Astrocyte of the hippocampus (primary cell): ENCODE data around the gene GRK5.

ENCODE experiments used
- DNase-seq: peaks from one replicate; pipeline ENCODE4 v3.0.0; 2011; ENCODE audit warnings: low read depth, low spot score

Gene GRK5

GRCh38 chr10:119360181-119360921 is 153.0 kb downstream of the GRK5 start:
- DNase-seq, result no peak

- DNase-seq, result no peak
These were observed 153.7 kb downstream of the GRK5 start for GRCh38 chr10:119361037-119361436.

- no peak for DNase-seq
These were observed 154.8 kb downstream of the GRK5 start for GRCh38 chr10:119362122-119362521.

- DNase-seq, result no peak
These were observed 157.6 kb downstream of the GRK5 start for GRCh38 chr10:119364645-119365600.

GRCh38 chr10:119365773-119366599 is 158.6 kb downstream of the GRK5 start:
- no peak for DNase-seq

GRCh38 chr10:119367841-119368549 is 160.6 kb downstream of the GRK5 start:
- no peak for DNase-seq

- DNase-seq, result no peak
These were observed 161.2 kb downstream of the GRK5 start for GRCh38 chr10:119368581-119368980.

- no peak for DNase-seq
These were observed 161.9 kb downstream of the GRK5 start for GRCh38 chr10:119368991-119369869.

GRCh38 chr10:119370111-119370741 is 162.9 kb downstream of the GRK5 start:
- peak; percentile 48 for DNase-seq

- peak; percentile 75 for DNase-seq
These were observed 163.8 kb downstream of the GRK5 start for GRCh38 chr10:119370972-119371703.

- no peak for DNase-seq
These were observed 164.6 kb downstream of the GRK5 start for GRCh38 chr10:119371704-119372663.

GRCh38 chr10:119373294-119374102 is 166.1 kb downstream of the GRK5 start:
- DNase-seq, result no peak

- DNase-seq, result no peak
These were observed 166.9 kb downstream of the GRK5 start for GRCh38 chr10:119374236-119374635.

GRCh38 chr10:119375574-119376272 is 168.4 kb downstream of the GRK5 start:
- DNase-seq, result peak; percentile 33

GRCh38 chr10:119377451-119377957 is 170.1 kb downstream of the GRK5 start:
- DNase-seq, result no peak
